ENCODE measurements around the gene FAM117B.
"Not testable (repeated sequence)": the region's sequence is repeated elsewhere in the genome, so short reads cannot be mapped to it uniquely, and the experiment has no call there.

The FAM117B gene

GRCh38 chr2:202703091-202703490 lies 68.3 kb downstream of the FAM117B start:
- DNase-seq (ENCODE audit: low read depth), result no peak

DNA sequence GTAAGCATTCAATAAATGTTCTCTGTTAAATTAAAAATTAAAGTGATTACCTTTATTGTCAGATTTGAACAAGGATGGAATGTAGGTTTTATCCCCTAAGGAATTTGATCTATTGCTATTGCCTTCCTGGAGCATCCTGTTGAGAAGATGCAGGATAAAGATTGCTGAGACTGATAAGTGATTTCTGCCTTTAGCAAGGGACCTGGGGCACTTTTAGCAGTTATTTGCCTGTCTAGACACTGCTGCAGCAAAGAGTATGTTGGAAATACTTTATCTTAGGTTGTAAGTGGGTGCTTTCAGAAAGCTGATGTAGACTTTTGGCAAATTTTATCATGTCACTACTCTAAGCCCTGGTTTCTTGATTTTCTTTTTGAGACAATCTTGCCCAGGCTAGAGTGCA lies 69.5 kb downstream of the FAM117B start:
- DNase-seq (ENCODE audit: low read depth), result no peak

DNA sequence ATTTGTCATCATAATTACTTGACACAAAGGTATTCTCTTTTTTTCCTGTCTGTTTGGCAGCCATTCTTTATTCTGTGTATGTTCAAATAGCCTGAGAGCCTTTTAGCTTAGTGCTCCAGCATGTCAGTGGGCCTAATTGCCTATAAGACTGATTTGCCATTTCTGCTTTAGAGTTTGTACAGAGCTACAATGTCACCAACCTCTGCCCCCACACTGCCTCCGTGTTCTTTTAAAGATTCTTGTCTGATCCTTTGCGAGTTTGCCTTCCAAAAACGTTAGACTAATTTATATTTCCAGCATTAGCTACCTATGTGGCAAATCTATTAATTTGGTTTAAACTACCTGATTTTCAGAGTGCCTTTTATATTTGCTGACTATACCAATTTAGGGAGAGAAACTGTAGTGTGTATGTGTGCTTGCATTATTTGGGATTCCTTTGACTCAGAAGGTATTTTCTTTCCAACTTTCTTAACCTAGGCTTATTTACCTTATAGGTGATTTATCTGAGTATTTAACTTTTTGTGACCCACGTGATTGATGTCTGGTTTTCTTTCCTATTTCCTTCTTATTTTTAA lies 70.8 kb downstream of the FAM117B start:
- DNase-seq (ENCODE audit: low read depth), result no peak

DNA sequence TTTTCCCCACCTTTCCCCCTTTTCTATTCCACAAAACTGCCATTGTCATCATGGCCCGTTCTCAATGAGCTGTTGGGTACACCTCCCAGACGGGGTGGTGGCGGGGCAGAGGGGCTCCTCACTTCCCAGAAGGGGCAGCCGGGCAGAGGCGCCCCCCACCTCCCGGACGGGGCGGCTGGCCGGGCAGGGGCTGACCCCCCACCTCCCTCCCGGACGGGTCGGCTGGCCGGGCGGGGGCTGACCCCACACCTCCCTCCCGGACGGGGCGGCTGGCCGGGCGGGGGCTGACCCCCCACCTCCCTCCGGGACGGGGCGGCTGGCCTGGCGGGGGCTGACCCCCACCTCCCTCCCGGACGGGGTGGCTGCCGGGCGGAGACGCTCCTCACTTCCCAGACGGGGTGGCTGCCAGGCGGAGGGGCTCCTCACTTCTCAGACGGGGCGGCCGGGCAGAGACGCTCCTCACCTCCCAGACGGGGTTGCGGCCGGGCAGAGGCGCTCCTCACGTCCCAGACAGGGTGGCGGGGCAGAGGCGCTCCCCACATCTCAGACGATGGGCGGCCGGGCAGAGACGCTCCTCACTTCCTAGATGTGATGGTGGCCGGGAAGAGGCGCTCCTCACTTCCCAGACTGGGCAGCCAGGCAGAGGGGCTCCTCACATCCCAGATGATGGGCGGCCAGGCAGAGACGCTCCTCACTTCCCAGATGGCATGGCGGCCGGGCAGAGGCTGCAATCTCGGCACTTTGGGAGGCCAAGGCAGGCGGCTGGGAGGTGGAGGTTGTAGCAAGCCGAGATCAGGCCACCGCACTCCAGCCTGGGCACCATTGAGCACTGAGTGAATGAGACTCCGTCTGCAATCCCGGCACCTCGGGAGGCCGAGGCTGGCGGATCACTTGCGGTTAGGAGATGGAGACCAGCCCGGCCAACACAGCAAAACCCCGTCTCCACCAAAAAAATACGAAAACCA lies 80.5 kb downstream of the FAM117B start:
- DNase-seq (ENCODE audit: low read depth), result not testable (repeated sequence)

DNA sequence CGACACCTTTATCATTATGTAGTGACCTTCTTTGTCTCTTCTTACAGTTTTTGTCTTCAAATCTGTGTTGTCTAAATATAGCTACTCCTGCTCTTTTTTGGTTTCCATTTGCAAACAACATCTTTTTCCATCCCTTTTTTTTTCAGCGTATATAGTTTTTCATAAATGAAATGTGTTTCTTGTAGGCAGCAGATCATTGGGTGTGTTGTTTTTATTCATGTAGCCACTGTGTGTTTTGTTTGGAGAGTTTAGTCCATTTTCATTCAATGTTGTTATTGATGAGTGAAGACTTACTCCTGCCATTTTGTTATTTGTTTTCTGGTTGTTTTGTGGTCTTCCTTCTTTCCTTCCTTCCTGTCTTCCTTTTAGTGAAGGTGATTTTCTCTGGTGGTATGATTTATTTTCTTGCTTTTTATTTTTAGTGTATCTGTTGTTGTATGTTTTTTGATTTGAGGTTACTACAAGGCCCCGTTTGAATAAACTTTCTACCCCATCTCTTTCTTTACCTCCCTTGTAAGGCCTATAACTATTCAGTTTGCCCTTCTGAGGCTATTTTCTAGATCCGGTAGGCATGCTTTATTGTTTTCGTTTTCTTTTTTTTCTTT lies 81.4 kb downstream of the FAM117B start:
- DNase-seq (ENCODE audit: low read depth), result no peak

- no peak for DNase-seq (ENCODE audit: low read depth)
Measured at GRCh38 chr2:202716953-202717597, 82.3 kb downstream of the FAM117B start.

GRCh38 chr2:202717598-202718310 lies 83.0 kb downstream of the FAM117B start:
- DNase-seq (ENCODE audit: low read depth), result no peak

DNA sequence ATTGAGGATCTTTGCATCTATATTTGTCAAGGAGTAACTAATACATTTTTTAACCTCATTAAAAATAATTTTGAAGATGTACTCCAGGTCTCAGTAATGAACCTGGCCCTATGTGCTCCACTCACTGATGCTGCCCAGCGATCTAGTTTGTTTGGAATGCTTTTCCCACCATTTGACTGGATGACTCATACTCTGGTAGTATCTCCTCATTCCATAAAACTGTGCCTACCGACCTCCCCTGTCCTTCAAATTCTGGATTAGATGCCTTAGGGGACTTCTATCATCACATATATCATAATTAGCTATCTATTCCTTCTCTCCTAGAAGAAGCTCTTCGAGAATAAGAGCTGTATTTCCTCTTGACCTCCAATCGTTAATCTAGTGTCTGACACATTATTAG lies 83.8 kb downstream of the FAM117B start:
- DNase-seq (ENCODE audit: low read depth), result no peak

- no peak for DNase-seq (ENCODE audit: low read depth)
Measured at GRCh38 chr2:202720226-202720625, 85.5 kb downstream of the FAM117B start.

DNA sequence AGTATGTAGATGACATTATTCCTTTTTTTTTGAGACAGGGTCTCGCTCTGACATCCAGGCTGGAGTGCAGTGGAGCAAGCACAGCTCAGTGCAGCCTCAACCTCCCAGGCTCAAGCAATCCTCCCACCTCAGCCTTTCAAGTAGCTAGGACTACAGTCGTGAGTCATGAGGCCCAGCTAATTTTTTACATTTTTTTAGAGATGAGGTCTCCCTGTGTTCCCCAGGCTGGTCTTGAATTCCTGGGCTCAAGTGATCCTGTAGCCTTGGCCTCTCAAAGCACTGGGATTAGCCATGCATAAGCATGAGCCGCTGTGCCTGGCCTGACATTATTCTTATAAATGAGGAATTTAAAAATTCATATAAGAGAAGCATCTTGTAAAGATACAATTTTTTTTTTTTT lies 86.9 kb downstream of the FAM117B start:
- no peak for DNase-seq (ENCODE audit: low read depth)

- DNase-seq (ENCODE audit: low read depth), result no peak
Measured at GRCh38 chr2:202723746-202724145, 89.0 kb downstream of the FAM117B start.

GRCh38 chr2:202726070-202726469 lies 91.3 kb downstream of the FAM117B start:
- no peak for DNase-seq (ENCODE audit: low read depth)

GRCh38 chr2:202736826-202737225 lies 102.1 kb downstream of the FAM117B start:
- no peak for DNase-seq (ENCODE audit: low read depth)

- no peak for DNase-seq (ENCODE audit: low read depth)
Measured at GRCh38 chr2:202743613-202744012, 108.8 kb downstream of the FAM117B start.

DNA sequence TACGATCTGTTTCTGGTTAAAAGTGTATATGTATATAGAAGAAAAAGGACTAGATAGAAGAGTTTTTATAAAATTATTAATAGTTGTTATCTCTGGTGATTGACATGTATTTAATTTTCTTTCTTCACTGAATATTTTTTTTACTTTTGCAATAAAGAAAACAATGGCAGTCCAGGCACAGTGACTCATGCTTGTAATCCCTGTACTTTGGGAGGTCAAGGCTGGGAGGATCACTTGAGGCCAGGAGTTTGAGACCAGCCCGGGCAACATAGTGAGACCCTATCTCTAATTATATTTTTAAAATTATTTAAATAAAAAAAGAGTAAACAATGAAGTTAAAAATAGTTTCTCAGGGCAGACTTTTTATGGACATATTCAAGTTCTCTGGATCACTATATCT lies 114.7 kb downstream of the FAM117B start:
- DNase-seq (ENCODE audit: low read depth), result no peak

DNA sequence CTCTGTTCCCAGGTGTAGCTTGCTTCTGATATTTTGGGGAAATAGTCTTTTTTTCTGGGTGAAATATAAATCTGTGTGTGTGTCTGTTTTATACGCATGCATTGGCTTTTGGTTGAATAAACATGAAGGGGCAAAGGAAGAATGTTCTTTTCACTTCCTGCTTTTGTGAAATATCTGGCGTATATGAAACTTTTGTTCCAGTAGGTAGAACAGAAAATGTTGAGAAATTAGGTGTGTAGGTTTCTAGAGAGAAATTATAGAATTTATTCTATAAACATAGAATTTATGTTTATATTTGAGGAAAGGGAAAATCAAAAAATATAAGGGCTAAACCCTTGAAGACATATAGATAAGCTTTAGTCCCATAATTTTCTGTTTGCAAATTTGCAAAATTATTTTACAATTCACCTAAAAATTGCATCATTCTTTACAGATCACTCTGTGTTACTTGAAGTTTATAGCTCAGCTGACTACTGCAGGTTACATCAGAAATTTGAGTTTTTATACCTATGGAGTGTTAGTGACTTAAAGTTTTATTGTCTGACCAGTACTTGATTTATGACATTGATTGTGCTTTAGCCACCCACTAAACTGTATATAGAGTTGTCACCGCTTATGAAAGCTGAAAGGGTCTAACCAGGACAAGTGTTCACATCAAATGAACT lies 116.1 kb downstream of the FAM117B start:
- DNase-seq (ENCODE audit: low read depth), result no peak

- no peak for DNase-seq (ENCODE audit: low read depth)
Measured at GRCh38 chr2:202752071-202752470, 117.3 kb downstream of the FAM117B start.

- no peak for DNase-seq (ENCODE audit: low read depth)
Measured at GRCh38 chr2:202754936-202755335, 120.2 kb downstream of the FAM117B start.

DNA sequence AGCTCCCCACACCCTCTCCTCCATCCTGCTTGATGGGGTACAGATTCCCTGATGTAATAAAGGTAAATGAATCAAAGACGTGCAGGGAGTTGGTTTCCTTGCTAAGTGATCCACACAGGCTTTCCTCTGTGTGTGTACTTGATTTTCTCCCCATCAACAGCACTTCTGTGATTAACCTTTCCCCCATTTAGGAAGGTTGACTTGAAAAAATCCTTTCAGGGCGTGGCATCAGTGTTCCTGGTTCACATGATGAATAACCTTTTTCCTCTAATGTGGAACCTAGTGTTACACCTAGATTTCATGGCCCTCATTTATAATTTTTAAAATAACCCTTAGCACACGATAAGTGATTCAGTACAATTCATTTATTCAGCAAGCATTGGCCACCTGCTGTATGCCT lies 121.8 kb downstream of the FAM117B start:
- no peak for DNase-seq (ENCODE audit: low read depth)

DNA sequence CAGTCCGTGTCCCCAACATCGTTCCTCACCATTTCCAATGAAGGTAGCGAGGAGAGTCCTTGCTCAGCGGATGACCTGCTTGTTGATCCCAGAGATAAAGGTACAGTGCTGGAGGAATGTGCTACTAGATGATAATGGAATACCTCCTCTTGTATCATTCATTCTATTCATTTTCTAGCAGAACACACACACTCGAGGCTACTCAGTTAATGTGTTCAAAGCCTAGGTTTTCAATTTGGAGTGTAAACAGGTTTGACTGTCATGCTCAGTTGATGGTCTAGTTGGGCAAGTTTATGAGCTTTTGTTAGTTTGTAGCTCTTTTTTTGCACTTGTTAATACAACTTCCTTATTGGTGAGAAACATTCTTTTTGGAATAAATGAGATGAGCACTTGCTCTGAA lies 122.6 kb downstream of the FAM117B start:
- no peak for DNase-seq (ENCODE audit: low read depth)

DNA sequence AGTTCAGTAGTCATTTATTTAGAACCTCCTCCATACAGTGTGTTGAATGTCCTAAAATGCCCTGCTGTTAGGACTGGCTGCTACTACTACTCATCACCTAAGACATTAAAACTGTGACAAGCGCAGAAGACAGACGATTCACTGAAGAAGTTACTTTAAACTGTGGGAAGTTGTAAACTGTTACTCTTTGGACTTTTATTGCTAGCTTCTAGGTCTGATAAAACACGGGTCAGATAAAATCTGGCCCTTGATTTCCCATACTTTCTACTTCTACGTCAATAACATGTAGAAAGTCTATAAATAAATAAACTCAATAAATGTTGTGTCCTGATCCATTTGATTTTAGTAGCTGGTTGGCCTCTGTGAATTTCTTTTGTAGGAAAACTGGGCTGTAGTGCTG lies 123.4 kb downstream of the FAM117B start:
- DNase-seq (ENCODE audit: low read depth), result no peak
